Activated T-cell treated with anti-CD3 and anti-CD28 coated beads, Interleukin-2, amount 50 U/mL, for 1 hour (primary cell): ENCODE results near the gene CENPN.
A peak's percentile ranks its signal among the peaks of the same experiment; 100 is the strongest.

ENCODE experiments used
- DNase-seq: peaks from one replicate; pipeline ENCODE4 v3.0.0-alpha.2; 2020

Gene CENPN

DNA sequence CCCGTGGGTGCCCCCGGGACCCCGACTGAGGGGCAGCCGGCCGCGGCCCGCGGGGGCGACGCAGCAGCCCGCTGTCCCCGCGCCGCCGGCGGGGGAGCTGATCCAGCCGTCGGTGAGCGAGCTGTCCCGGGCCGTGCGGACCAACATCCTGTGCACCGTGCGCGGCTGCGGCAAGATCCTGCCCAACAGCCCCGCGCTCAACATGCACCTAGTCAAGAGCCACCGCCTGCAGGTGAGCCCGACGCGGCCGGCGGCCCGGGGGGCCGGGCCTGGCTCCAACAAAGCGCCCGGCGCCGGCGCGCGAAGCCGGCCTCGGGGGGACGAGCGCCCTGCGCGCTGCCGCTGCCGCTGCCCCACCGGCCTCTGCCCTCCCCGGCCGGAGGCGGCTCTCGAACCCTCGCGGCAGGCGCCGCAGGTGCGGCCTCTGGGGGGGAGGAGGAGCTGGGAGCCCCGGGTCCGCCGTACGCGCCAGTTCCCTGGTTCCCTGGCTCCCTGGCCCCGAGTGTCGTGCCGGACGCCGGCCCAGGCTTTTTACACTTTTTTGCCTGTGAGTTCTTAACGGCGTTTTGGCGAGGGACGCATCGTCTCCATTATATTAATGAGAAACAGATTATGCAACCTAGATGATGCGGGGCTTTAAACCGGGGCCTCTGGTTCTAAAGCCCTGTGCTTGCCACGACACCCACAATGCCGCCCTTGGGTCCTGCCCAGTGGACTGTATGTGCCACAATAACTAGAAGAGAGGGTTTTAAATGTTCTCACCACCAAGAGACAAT is 29.1 kb downstream of the CENPN start:
- DNase-seq = no peak

- no peak for DNase-seq
These were observed 29.8 kb downstream of the CENPN start for GRCh38 chr16:81036751-81037350.

DNA sequence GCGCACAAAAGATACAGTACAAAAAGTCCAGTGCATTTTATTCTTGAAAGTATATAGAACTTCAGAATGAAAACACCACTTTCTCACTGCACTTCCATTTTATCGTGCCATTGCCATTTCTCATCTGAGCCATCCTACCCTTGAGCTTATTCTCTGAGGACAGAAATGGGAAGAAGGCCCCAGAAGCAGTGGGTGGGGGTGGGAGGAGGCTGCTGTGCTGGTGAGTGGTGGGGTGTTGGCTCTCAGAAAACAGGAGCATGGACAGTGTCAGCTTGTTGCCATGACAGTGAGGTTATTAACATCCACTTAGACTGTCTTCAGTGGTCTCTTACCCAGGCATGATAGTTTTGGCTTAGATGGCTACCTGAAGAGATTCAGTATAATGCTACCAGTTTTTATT is 33.1 kb downstream of the CENPN start:
- DNase-seq = no peak

- DNase-seq = no peak
These were observed 33.8 kb downstream of the CENPN start for GRCh38 chr16:81040842-81041241.

GRCh38 chr16:81041696-81042095 is 34.7 kb downstream of the CENPN start:
- DNase-seq = no peak

DNA sequence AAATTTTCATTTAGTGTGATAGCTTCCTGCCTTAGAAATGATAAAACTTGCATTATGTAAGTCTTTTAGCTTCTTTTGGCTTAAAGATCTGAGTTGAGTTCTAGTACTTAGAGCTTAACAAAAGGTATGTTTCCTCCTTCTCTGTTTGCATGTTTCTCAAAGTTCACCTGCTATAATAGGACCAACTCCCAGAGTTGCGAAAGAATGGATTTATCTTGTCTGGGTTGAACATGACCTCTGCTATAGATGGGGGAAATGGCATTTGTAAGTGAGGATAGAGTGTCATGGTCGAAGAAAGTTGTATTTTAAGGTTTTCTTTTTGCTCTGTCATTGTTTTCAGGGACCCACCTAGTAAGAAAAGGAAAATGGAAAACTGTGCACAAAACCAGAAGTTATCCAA is 35.8 kb downstream of the CENPN start:
- no peak for DNase-seq

- no peak for DNase-seq
These were observed 46.7 kb downstream of the CENPN start for GRCh38 chr16:81053761-81054160.

DNA sequence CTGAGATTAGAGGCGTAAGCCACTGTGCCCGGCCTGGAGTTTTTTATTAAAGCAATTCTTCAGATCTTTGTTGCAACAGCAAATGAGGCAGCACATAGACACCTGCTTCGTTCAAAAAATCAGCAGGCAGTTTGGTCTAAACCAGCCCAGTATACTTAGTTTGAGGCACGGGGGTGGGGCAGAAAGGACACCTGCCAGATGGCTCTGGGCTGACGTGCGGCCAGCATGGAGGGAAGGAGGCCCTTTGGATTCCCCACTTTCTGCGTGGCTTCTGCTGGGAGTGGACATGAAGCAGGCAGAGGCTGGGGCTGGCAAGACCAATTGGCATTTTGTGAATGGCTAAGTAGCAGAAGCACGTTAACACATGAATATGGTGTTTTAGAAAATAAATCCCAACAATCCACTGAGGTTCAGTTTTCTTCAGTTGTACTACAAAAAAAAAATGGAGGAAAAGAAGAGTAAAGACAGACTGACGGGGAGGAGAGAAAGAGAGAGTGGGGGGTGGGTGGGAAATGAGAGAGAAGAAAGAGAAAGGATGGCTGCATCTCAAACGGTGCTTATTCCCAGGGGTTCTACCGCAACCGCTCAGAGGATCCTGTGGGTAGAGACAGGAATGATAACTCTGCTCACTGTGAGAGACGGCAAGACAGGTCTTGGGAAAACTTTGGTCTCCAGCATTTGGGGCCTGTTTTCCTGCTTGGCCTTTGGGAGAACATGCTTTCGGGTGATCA is 53.7 kb downstream of the CENPN start:
- no peak for DNase-seq

- no peak for DNase-seq
These were observed 54.3 kb downstream of the CENPN start for GRCh38 chr16:81061307-81061640.

DNA sequence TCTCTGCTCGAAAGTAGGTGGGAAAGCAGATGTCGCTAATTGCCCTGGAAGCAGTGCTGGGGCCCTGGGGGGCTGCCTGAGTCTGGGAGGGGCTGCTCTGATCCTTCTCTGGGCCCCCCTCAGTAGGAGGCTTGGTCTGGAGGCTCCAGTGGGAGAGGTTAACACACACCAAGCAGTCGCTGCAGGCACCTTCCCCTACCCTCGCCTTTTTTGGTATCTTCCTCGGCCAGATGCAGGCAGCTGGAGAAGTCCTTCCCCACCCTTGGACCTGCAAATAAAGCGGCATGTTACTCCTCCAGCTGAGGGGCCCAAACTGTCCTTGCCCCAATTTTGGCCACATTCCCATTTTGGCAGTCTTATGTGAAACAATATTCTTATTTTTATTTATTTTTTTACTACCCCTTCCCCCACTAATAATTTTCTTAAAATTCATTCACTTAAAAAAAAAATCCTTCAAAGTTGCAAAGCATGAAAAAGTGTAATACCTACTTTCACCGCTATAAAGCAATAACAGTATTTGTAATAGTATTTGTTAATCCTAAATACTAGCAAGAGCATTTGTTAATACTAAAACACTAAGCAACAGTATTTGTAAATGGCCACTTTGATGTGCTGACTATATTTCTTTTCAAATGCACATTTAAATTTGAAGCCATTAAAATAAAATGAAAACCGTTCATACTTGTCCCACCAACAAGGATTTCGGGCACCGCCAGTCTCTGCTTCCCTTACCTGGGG is 55.0 kb downstream of the CENPN start:
- DNase-seq = no peak

DNA sequence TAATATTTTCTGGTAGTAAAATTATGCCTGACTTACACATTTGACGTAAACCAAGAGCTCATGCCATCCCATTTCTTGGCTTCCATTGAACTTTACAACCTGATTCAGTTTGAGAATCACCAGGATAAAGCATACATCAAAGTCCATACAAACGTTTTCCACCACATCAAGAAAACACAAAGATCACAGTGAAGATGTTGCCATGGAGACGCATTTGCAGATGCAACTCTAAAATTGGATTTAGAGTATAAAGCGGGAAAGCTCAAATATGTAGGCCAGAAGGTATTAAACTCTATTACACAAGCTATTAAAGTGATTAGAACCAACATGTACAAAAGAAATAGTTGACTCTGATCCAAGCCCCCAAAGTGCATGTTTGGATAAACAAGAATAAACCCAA is 59.7 kb downstream of the CENPN start:
- no peak for DNase-seq

DNA sequence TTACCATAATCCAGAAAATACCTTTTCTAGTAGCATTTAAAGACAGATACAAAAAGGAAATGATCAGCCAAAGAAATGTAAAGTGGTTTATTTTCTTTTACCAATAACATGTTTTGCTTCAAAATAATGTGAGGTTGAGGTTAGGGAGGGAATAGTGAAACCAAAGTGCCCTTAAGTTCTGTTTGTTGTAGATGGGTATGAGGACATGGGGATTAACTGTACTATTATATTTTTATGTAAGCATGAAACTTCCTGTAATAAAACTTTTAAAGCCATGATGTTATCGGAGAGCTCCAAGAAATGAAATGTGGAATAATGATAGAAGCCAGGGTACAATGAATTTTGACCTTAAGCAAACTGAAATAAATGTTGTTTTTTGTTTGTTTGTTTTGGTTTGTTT is 60.2 kb downstream of the CENPN start:
- DNase-seq = no peak

DNA sequence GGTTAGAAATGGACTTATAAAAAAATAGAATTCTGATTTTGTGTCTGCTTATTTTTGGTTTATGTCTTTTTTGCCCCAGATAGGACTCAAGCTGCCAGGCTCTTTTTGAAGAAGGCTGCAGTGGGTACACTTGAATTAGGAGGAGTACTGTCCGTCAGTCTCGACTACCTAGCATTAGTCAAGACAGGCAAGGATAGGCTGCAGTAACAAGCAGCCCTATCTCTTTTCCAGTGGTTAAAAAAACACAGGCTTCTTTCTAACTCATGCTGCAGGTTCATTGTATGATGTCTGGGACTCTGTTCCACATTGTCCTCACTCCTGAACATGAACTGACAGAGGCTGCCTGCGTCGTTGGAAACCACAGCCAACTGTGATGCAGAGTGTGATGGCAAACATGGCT is 62.0 kb downstream of the CENPN start:
- DNase-seq = no peak

DNA sequence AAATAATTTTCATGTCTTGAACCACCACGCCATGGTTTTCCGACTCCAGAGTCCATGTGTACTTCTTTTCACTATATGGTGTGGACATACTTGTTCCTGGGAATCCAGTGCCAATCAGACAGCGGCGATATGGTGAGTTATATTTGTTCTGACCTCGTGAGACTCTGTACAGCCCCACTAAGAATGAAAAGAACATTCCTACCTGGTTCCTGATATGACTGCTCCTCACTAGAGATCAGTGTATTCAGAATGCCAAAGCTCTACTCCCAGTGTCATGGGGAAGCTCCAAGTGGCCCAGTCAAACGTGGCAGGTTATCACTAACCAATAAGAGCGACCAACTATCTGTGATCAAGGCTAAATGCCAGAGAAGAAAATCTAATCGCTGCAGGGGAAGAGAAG is 64.0 kb downstream of the CENPN start:
- DNase-seq = no peak

- DNase-seq = no peak
These were observed 64.8 kb downstream of the CENPN start for GRCh38 chr16:81071805-81072204.

DNA sequence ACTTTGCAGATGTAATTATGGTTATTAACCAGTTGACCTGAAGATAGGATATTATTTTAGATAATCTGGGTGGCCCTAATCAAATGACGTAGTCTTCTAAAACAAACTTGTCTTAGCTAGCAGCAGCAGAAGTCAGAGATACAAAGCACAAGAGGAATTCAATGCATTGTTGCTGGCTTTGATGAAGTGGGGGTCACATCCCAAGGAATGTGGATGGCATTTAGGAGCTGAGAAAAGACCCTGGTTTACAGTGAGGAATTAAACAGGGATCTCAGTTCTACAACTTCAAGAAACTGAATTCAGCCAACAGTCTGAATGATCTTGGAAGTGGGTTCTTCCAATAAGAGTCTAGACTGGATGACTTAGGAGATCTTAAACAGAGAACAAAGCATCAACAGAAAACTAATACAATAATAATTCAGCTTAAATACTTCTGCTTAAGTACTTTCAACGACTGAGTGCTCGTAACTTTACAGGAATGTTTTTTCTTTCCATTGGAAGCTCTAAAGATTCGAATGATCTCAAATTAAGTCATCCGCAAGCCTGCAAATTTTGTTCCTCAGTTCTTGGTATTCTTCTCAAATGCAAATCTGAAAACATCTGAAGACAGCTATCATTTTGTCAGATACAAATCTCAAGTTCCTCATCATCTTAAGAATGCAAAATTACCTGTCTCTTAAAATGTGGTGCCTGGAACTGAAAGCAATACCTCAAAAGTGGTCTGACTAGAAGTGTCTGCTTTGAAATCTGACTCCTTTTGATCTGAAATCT is 66.7 kb downstream of the CENPN start:
- no peak for DNase-seq

GRCh38 chr16:81076566-81077075 is 69.6 kb downstream of the CENPN start:
- DNase-seq = peak; percentile 97

GRCh38 chr16:81077076-81077940 is 70.3 kb downstream of the CENPN start, which contains the start of gene C16orf46:
TSS of gene C16orf46 (minus strand) at chr16:81077238. CDS start at chr16:81063955, 13,283 bp downstream.
- DNase-seq = peak; percentile 99

DNA sequence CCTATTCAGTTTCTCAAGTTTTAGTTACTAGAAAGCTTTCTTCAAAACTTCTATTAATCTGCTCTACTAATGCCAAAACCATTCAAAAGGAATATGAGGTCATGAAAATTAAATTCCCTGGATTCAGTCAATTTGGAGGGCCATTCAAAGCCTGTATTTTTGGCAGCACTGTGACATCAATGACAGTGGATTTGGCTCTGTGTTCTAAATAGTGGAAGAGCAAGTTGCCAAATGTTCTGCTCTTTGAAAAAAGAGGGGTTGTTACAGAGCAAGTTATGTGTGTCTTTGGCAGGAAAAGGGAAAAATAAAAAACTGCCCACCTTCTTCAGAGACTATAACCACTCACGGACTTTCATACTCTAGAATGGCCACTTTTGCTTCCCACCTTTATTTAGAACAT is 73.2 kb downstream of the CENPN start:
- DNase-seq = no peak

DNA sequence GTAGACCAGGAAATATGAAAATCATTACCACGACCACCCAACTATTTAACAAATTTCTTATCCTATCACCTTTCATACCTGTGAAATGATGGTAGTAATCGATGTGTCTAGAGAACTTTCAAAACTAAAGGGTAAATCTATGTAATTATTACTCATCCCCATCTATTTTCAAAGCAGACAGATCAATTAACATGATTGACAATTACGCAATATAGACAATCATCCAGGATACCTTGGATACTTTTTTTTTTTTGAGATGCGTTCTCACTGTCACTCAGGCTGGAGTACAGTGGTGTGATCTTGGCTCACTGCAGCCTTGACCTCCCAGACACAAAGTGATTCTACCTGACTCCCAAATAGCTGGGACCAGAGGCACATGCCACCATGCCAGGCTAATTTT is 74.0 kb downstream of the CENPN start:
- DNase-seq = no peak
